SKM-1 (cell line): ENCODE measurements around the gene EMC6.

Source experiments
- DNase-seq: peaks from one replicate; lab custom pipeline; 2025; ENCODE audit not compliant: unreplicated experiment; lab: John Stamatoyannopoulos, UW

The EMC6 gene

DNA sequence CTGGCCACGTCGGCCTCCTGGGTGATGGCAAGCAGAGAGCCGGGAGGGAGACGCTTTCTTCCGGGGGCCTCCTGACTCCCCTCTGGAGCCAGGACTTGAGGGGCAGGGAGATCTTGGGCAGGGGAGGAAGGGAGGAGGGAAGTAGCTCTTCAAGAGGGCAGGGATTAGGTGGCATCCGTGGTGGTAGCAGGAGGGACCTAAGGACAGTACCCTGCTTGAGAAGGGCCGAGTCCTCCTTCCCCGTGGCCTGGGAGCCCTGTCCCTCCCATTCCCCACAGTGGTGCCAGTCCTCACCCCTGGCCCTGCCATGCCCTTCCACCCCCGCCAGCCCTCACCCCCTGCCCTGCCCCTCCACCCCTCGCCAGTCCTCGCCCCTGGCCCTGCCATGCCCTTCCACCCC, 12.8 kb upstream of the EMC6 start:
- DNase-seq: no peak

DNA sequence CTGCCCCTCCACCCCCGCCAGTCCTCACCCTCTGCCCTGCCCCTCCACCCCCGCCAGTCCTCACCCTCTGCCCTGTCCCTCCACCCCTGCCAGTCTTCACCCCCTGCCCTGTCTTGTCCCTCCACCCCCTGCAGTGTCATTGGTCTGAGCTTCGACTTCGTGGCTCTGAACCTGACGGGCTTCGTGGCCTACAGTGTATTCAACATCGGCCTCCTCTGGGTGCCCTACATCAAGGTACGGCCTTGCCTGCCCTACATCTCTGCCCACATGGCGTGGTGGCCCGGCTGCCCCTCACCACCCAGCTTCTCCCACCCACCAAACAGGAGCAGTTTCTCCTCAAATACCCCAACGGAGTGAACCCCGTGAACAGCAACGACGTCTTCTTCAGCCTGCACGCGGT, 12.3 kb upstream of the EMC6 start:
- no peak for DNase-seq

DNA sequence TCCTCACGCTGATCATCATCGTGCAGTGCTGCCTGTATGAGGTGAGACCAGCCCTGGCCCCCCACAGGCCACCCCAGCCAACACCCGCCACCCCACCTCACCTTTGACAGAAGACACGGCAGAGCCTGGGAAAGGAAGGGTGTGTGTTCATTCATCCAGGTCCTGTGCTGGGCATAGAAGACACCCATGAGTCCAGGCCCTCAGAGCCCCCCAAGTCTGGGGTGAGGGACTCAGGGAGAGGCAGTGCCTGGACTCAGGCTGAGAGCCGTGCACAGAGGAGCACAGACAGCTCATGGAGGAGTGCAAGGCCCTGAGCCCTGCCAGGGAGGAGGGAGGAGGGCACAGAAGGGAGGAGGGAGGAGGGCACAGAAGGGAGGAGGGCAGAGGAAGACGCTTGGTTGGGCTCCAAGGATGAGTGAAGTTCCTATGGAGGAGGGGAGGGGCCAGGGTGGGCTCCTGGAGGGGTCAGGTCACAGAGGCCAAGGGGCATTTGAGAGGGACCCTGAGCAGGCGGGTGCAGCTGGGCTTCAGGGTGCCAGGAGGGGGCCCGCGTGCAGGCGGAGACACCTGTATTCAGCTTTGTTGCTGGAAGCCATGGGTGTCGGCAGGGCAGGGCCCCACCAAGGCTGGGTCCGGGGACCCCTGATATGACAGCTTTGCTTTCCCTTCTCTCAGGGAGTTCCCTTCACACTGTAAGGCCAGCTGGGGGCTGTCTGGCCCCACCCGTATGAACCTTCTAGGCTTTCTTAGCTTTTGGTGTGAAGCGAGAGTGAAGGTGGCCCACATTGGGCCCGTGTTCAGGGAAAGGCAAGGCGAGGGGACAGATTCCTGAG, 11.6 kb upstream of the EMC6 start:
- DNase-seq: no peak

DNA sequence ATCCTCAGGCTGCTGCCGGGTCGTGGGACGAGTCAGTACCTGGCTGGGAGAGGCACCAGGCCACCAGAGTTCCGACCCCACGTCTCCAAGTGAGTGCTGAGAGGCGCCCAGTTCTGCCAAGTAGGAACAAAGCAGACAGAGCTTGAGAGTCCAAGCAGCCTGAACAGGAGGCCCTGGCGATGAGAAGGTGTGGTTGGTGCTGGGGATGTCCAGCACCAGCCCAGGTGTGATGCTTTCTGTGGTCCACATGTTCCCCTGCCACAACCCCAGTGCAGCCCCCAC, 11.1 kb upstream of the EMC6 start:
- no peak for DNase-seq

DNA sequence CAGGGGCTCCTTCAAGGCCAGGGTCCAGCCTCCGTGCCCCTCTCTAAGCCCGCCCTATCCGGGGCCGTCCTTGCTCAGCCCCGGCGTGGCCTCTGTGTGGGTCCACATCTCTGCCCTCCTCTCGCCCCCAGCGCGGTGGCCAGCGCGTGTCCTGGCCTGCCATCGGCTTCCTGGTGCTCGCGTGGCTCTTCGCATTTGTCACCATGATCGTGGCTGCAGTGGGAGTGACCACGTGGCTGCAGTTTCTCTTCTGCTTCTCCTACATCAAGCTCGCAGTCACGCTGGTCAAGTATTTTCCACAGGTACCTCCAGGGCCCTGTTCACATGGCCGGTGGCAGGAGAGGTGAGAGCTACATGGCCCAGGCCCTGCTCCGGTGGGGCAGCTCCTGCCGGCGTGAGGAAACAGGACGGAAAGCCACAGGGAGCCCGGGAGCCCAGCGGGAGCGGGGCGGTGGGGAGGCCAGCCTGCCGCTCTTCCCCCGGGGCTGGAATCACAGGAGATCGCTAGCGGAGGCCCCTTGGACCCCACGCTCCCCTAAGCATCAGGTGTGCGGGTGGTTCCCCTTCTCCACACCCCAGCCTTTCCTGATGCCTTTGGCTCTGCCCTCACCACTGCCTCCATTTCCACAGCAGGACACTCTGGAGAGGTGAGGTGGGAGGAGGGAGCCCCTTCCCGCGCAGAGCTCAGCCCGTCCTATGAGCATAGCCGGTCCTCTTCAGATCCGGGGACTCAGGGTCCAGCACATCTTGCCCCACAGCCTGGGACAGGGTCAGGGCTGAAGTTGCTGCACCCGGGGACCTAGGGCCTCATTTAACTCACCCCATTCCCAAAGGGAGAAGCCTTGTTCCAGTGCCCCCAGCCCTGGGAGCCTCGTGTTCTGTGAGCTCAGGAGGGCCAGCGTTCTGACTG, 10.5 kb upstream of the EMC6 start:
- DNase-seq: no peak

DNA sequence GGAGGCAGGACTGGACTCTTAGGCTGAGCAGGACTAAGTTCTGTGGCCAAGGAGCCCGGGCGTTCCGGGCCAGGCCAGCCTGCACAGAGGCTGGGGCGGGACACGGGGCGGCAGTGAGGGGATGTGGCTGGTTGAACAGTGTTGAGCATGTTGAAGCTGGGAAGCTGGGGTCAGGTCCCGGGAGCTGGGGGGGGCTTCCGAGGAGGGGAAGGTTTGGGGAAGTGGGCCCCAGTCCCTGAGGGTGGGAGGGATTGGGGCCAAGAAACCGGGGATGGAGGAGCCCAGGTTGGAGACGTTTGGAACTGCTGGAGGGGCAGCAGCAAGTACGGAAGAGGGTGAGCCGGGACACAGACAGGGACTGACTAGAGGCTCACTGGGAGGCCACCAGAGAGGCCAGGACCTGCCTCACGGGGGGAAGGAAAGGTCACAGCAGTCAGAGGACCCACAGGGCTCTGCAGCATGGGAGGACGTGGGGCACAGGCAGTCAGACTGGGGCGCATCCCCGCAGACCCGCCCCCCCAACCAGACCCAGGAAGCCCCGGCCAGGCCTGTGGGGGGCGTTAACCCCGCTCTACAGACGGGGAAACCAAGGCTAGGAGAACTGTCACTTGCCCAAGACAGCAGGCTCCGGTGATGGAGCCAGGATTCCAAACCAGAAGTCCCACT, 9.7 kb upstream of the EMC6 start:
- no peak for DNase-seq

DNA sequence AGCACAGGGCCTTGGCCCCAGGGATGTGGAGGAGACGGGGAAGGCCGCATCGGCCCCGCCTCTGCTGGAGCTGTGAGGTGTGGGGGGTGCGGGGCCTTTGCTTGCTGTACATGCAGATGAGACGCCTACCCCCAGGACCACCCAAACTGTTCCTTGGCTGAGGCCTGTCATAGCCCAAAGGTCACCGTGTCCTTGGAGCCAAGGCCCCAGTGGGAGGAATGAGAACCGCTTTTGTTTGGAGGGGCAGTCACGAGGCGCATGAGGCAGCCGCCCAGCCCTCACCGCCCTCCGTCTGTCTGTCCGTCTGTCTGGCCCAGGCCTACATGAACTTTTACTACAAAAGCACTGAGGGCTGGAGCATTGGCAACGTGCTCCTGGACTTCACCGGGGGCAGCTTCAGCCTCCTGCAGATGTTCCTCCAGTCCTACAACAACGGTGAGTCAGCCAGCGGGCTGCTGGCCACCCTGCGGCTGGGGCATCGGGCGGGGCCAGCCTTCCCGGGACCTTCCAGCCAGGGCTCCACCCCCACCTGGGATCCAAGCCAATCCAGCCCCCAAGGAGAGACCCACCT, 9.0 kb upstream of the EMC6 start:
- no peak for DNase-seq

DNA sequence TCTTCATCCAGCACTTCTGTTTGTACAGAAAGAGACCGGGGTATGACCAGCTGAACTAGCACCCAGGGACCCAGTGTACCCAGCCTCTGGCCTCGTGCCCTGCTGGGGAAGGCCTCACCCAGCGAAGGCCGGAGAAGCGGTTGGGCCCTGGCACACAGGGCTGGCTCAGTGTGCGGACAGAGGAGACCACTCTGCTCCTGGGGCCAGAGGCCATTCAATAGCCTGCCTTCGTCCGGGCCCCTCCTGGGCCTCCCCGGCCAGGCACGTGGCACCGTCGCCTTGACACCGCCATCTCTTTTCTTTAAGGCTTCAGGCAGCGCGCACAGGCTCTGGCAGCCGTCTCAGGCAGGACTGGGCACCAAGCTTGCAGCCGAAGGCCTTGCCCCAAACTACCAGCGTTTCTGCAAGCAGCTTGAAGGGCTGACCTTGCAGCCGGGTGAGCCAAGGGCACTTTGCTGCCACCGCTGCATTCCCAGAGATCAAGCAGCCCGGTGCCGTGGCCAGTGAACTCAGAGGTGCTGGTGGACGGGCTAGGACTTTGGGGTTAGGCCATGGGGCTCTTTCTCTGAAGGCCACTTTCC, 8.2 kb upstream of the EMC6 start:
- no peak for DNase-seq

DNA sequence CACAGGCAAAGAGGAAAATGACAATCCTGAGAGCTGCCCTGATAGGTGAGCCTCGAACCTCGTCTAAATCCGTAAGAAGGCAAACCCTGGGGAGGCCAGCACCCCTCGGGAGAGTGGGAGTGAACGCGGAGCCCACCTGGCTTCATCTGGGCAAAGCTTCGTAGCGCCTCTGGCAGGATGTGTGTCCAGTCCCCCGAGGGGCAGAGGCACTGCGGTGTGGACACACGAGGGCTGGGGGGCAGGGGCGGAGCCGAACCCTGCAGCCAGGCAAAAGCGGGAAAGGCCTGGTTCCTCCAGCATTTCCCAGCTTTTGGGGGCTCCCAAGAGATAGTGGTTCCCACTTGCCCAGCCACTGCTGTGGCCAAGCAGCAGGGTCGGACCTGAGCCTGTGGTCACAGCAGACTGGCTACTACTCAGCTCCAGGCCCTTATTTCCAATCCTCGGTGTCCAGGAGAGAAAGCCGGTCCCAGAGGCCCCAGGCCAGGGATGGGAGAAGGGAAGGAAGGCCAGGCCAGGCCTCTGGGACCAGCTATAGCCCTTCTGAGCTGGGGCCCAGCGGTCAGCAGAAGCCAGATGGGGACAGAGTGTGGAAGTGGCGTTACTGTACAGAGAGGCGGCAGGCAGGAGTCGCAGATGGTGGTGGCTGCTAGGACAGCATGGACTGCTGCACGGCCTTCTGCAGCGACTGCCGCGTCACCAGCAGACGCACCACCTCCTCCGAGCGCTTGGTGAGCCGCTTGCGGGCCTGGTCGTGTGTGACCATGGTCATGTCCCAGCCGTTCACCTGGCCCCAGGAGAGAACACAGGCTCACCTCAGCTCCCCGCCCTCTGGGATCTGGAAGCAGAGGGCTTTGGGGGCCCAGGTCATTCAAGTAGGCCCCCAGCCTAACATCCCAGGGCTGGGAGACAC, 5.3 kb upstream of the EMC6 start:
- DNase-seq: no peak

DNA sequence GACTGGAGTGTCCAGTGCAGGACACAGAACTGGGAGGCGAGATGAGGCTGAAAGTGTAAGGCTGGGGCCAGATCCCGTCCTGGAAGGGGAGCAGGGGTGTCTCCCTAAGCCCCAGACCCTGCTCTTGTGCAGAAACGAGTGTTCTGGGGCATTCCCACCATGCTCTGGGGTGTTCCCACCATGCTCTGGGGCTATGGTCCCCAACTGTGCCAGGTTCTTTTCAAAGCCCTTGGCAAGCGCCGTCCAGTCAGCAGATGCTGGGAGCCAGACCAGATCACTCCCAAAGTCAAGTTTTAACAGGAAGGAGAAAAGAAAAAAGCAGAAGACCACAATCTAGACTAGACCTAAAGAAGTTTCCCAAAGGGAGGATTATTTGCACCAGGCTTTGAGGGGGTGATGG, 2.8 kb upstream of the EMC6 start:
- no peak for DNase-seq

DNA sequence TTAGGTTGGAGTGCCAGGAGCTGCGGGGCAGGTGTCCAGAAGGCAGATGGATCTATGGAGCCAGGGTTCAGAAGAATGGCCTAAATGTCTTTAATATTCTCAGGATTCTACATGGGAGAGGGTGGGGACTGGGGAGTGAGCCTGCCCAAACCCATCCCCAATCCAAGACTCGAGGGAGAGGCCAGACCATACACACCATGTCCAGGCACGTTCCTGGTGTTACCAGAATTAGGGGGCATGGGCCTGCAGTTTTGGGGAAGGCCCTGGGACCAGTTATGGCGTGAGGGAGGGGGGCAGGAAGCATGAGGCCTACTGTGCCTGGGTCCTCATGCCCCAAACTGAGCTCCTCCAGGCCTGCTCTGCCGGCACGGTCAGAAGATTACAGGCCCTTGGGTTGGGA, 2.1 kb upstream of the EMC6 start:
- DNase-seq: no peak

DNA sequence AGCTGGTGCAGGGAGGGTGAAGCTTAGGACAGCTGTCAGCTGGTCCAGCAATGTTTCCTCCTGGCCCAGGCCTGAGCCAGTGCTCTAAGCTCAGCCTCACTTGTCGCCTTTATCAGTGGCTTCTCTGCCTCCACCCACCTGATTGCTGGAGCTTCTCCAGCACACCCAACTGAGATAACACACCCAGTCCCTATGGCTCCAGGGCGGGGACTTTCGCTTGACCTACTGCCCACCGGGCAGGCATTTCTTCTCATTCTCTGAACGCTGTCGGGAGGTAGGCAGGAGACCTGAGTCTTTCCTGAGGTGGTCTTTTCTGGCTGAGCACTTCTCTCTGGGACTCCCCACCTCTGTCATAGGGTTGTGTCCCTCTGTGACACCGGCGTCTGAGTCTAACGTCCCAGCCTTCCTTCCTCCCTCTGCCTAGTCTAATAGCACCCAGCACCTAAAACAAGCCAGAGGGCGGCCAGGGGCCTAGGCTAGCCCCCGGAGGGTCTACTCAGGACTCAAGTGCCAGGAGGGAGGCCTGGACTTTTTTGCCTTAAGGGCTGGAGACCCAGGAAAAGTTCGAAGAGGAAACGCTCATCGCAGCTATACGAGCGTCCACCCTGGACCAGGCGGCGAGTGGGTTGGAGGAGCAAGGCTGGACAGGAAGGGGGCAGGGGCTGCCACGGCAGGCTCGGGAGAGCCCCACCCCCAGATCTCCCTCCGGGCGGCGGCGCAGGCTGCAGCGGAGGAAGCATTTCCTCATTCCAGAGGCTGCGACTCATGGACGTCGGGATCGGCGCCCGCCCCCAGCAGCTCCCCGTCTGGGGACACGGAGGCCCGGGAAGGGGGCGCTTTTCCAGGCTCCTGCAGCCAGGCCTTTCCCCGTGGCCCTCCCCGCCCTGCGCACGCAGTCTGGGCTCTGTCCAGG, 990 bp upstream of the EMC6 start:
- DNase-seq: no peak

DNA sequence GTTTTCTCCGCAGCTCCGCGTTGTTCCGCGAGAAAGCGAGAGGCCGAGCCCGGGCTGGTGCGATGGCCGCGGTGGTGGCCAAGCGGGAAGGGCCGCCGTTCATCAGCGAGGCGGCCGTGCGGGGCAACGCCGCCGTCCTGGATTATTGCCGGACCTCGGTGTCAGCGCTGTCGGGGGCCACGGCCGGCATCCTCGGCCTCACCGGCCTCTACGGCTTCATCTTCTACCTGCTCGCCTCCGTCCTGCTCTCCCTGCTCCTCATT, 404 bp downstream of the EMC6 start:
- DNase-seq: no peak

DNA sequence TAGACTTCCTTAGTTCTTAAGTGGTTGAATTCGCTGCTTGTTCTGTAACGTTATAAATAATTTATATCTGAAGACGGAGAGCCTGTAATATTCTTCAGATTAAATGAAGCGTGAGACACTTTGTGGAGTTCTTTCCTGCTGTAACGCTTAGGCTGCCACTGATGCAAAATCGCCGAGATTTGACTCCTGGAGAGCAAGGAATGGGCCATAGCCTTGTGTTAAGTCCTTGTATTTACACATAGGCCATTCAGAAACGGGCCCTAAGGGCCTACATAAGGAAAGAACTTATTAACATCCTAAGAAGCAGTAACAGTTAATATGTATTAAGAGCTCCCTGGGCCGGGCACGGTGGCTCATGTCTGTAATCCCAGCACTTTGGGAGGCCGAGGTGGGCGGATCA, 936 bp downstream of the EMC6 start:
- DNase-seq: no peak

DNA sequence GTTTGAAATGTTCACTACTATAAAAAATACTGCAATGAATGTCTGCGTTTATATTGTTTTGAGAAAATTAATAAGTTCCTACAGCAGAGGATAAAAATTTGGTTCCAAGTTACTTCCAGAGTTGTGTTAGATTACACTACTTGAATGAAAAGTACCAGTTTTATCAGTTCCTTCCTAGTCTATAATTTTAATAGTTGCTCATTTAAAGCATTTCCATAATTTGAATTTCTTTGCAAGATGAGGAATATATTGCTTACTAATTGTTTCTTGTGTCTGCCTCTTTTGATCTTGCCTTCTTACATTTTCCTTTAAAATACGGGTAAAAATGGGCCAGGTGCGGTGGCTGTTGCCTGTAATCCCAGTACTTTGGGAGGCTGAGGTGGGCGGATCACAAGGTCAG, 4.0 kb downstream of the EMC6 start:
- DNase-seq: no peak

DNA sequence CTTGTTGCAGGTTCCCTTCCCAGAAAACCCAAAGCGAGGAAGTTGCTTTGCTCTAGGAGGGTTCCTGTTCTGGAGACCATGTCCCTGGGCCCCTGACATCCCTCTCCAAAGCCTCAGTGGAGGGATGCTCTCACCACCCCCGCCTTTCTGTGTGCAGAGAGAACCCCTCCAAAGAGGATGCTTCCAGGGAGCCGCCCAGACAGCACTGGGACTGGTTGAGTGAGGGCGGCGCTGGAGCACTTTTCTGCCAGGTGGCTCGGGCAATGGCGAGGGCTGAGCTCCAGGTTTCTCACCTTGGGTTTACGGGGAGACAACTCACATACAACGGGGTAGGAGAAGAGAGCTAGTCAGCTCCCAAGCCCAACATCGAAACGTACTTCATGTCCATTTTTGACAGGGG, 7.3 kb downstream of the EMC6 start:
- DNase-seq: no peak

DNA sequence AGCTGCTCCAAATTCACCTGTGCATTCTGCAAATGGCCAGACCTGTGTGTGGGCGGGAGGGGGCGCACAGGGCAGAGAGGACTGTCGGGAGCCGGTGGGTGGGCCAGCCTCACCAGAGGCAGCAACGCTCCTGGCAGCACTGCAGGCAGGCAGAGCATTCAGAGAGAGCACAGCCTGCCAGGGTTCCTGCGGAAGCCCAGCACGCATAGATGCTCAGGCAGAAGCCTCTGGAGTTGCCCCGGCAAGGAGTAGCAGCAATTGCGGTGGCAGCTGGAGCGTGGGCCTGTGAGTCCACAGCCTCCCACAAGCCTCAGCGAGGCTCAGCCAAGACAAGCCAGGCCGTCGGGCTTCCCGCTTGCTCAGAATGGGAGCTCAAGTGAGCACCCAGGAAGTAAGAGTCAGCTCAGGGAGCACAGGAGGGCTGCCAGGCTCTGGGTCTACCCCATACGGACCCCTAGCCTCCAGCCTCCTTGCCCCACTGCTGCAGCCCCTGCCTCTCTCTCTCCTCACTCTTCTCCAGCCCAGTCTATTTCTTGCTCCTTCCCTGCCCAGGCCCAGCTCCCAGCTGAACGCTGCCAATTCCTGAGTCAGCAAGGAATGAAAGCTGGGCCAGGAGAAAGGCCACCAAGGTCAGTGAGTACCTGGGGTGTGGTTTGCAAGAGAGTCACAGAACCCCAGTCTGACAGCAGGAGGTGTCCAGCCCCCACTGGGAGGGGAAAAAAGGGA, 9.6 kb downstream of the EMC6 start:
- no peak for DNase-seq

DNA sequence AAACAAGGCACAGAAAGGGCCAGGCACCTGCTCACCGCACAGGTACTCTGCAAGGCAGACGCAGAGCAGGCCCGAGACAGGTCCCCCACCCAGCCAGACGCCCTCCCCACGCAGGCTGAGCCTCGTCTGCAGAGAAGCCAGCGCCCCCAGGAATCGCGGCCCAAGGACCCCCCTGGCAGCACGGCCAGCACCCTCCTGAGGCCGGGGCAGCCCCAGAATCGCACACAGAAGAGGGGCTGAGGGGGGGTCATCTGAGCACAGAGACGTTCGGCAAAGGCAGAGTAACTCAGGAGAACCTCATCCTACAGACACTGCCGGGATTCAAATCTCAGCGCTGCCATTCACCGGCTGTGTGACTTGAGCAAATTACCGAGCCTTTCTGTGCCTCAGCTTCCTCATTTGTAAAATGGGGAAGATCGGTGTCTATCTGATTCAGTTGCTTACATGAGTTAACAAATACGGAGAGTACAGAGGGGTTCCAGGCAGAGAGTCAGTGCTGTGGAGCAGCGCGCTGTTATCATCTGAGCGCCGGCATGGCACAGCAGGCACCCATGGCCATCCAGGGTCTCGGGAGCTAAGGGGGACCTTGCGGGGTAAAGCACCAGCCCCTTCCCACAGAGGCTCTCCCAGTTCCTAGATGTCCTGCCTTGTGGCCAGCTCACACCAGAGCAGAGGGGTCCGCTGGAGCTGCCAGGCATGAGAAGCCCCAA, 10.4 kb downstream of the EMC6 start:
- DNase-seq: no peak
